ENCODE data around the gene PNPLA5.

DNA sequence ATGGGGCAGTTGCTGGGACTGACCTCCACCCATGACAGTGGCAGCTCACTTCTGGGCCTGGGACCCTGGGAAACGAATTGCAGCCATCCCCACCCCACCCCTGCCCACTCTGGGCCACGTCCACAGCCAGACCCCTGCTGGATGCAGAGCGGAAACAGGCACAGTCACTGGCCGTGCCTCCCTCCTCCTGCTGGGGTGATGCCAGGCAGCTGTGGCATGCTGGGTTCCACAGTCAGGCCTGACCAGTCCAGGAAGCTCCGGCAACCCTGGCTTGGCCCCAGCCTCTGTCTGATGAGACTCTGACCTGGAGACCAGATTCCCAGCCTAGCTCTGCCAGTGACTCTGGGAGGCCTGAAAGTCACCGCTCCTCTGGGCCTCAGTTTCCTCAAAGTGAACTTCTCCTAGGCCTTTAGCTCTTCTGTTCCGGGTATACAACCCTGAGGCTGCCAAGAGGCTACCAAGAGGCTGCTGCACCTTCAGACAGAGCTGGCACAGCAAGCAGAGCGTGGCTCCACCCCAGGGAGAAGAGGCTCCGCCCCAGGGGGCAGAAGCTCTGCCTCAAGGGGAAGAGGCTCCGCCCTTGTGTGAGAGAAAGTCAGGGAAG lies 38.4 kb downstream of the PNPLA5 start:
- TF ChIP-seq REST (IDR thresholded peaks at IDR 0.05; ENCODE audit: insufficient read depth in 1 of 2, low read depth in 2 of 2, low read length in 1 of 2): no peak
- no peak for TF ChIP-seq CTCF (IDR thresholded peaks at IDR 0.05)
- no peak for TF ChIP-seq POLR2AphosphoS5 (IDR thresholded peaks at IDR 0.05; ENCODE audit: low read depth, low read length)

Measured in Panc1 (cell line).